Central memory CD8-positive, alpha-beta T cell (primary cell): ENCODE measurements around the gene TEAD2.

Experiments
- ATAC-seq: fragments of 150-1000 bp; cut with Tn5 transposase; replicated peaks from 2 replicates; pipeline ENCODE4 v1.10.0; 2022; ENCODE audit warnings: mild to moderate bottlenecking, moderate FRiP score, moderate number of reproducible peaks; ENCODE audit not compliant: poor library complexity, severe bottlenecking; ENCODE audit errors: extremely low read depth
- DNase-seq, 2 donors: peaks; one replicate each; pipeline ENCODE4 v3.0.0; 2021; ENCODE audit warnings: low spot score in 2 of 2
- H3K27ac Mint-ChIP-seq: one replicate; pipeline ENCODE4 v1.8.0; 2022; ENCODE audit warnings: low read depth, mild to moderate bottlenecking, moderate library complexity, mixed read lengths
- H3K27me3 Mint-ChIP-seq: one replicate; pipeline ENCODE4 v1.8.0; 2022; ENCODE audit warnings: mixed read lengths
- H3K36me3 Mint-ChIP-seq: one replicate; pipeline ENCODE4 v1.8.0; 2022; ENCODE audit warnings: mild to moderate bottlenecking, moderate library complexity, mixed read lengths; ENCODE audit not compliant: insufficient read depth
- H3K4me1 Mint-ChIP-seq: one replicate; pipeline ENCODE4 v1.8.0; 2022; ENCODE audit warnings: mixed read lengths
- H3K4me3 Mint-ChIP-seq: one replicate; pipeline ENCODE4 v1.8.0; 2022; ENCODE audit warnings: mild to moderate bottlenecking, moderate library complexity, mixed read lengths
- H3K9me3 Mint-ChIP-seq: one replicate; pipeline ENCODE4 v1.8.0; 2022; ENCODE audit warnings: mixed read lengths

Gene TEAD2

DNA sequence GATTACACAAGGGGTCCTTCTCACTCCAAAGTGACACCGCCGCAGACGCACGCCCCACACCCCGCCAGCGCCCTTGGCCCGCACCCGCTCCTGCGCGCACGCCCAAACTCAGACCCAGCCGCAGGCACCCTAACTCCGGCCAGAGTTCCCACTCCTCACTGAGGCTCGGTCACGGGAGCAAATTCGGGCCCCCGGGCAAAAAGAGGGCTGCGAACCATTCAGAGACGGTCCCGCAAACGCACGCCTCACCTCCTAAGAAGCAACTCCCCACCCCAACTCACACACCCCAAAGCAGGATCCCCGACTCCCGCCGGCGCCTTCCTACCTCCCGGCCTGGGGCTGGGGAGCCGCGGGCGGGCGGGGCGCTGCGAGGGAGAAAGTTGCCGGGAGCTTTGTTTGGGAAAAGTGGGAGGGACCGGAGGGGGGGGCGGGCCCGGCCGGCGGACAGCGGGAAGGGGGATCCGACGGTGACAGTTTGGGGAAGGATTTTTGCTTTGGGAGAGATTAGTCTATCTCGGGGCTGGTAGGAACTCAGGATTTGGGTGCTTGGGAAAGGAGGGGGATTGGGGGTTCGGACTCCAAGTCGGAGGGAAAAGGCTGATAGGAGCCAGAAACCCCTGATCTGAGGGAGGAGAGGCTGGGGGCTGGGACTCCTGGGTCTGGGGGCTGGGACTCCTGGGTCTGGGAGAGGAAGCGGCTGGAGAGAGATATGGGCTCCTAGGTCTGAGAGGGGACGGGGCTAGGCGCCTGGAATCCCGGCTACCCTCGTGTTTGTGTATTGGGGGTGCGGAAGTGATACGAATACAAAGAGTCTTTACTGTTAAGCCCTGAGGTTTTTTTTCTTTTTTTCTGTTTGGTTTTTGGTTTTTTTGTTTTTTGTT, at the start of gene TEAD2:
Gene TEAD2 (minus strand): TSS at position 369 of the 881 bp plus-strand sequence. CDS start 2,341 bp downstream, outside the sequence.
- ATAC-seq (no peak), DNase-seq (no peak)
- peaks cover 6% of the 10 kb centered on the region for H3K4me1 Mint-ChIP-seq
- no peaks in the 10 kb centered on the region for H3K9me3 Mint-ChIP-seq
- peaks cover 3% of the 10 kb centered on the region for H3K27me3 Mint-ChIP-seq
- peak within 1 kb of the TSS; percentile 46 for H3K27ac Mint-ChIP-seq
- peaks cover 2% of the 10 kb centered on the region for H3K36me3 Mint-ChIP-seq
- H3K4me3 Mint-ChIP-seq: no peak within 1 kb of the TSS

DNA sequence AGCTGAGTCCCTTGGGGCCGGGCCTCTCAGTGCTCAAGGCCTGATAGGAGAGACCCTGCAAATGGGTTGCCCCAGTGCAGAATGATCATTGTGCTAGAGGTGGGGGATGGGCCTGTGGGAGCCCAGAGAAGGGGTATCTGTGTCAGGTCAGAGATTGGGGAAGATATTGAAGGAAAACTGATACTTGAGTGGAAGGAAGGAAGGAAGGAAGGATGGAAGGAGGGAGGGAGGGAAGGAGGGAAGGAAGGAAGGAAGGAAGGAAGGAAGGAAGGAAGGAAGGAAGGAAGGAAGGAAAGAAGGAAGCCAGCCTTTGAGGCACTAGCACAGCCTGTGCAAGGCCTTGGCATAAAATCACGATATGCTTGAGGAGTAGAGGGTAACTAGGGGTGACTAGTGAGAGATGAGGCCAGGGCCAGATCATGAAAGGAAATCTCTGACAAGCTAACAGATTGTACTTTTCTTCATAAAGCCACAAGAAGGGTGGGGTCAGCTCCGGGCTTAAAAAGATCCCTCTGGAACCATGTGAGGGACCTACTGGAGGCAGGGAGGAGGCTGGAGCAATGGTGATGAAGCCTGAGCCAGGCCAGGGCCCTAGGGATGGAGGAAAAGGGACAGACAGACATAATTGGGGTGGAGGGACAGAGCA, 49.6 kb upstream of the TEAD2 start:
- Mint-ChIP-seq H3K27ac (peak overlapping the region; percentile 68), H3K4me3 (no peak overlapping the region), H3K4me1 (peaks cover 36% of the 10 kb centered on the region)

GRCh38 chr19:49409441-49410029, 47.3 kb upstream of the TEAD2 start:
- peaks cover 36% of the 10 kb centered on the region for H3K4me1 Mint-ChIP-seq

More for the DNA sequence above, 49.6 kb upstream of the TEAD2 start:
- Mint-ChIP-seq H3K36me3 (peaks cover 2% of the 10 kb centered on the region), H3K27me3 (peaks cover 16% of the 10 kb centered on the region), H3K9me3 (no peaks in the 10 kb centered on the region)
- DNase-seq (no peak), ATAC-seq (no peak)

GRCh38 chr19:49408816-49409440, 46.7 kb upstream of the TEAD2 start:
- Mint-ChIP-seq H3K4me1 (peaks cover 36% of the 10 kb centered on the region), H3K4me3 (peak overlapping the region; percentile 35), H3K9me3 (no peaks in the 10 kb centered on the region), H3K36me3 (peaks cover 2% of the 10 kb centered on the region), H3K27ac (peak overlapping the region; percentile 52), H3K27me3 (no peaks in the 10 kb centered on the region)
- ATAC-seq: no peak
- no peak for DNase-seq

More at GRCh38 chr19:49409441-49410029, 47.3 kb upstream of the TEAD2 start:
- ATAC-seq: peak; percentile 52
- peak overlapping the region; percentile 52 for H3K27ac Mint-ChIP-seq
- peaks cover 2% of the 10 kb centered on the region for H3K36me3 Mint-ChIP-seq
- no peak for DNase-seq
- peak overlapping the region; percentile 35 for H3K4me3 Mint-ChIP-seq
- H3K27me3 Mint-ChIP-seq: no peaks in the 10 kb centered on the region
- no peaks in the 10 kb centered on the region for H3K9me3 Mint-ChIP-seq

- peaks cover 36% of the 10 kb centered on the region for H3K4me1 Mint-ChIP-seq
- H3K27me3 Mint-ChIP-seq: no peaks in the 10 kb centered on the region
- ATAC-seq: no peak
- no peak overlapping the region for H3K27ac Mint-ChIP-seq
- H3K4me3 Mint-ChIP-seq: no peak overlapping the region
- H3K9me3 Mint-ChIP-seq: no peaks in the 10 kb centered on the region
- peaks cover 2% of the 10 kb centered on the region for H3K36me3 Mint-ChIP-seq
- no peak for DNase-seq
Observed at GRCh38 chr19:49407482-49408015, 45.3 kb upstream of the TEAD2 start.

GRCh38 chr19:49407079-49407478, 44.9 kb upstream of the TEAD2 start:
- no peaks in the 10 kb centered on the region for H3K27me3 Mint-ChIP-seq

GRCh38 chr19:49403404-49404187, 41.4 kb upstream of the TEAD2 start:
- Mint-ChIP-seq H3K27me3 (no peaks in the 10 kb centered on the region), H3K4me3 (no peak overlapping the region), H3K4me1 (peaks cover 12% of the 10 kb centered on the region), H3K36me3 (peaks cover 3% of the 10 kb centered on the region), H3K9me3 (no peaks in the 10 kb centered on the region), H3K27ac (no peak overlapping the region)
- ATAC-seq (no peak), DNase-seq (no peak)

More at GRCh38 chr19:49407079-49407478, 44.9 kb upstream of the TEAD2 start:
- Mint-ChIP-seq H3K4me3 (no peak overlapping the region), H3K36me3 (peaks cover 2% of the 10 kb centered on the region), H3K4me1 (peaks cover 36% of the 10 kb centered on the region), H3K27ac (no peak overlapping the region), H3K9me3 (no peaks in the 10 kb centered on the region)
- ATAC-seq: no peak
- DNase-seq: no peak

GRCh38 chr19:49400029-49400428, 37.8 kb upstream of the TEAD2 start:
- no peaks in the 10 kb centered on the region for H3K27me3 Mint-ChIP-seq
- DNase-seq (no peak), ATAC-seq (no peak)
- H3K9me3 Mint-ChIP-seq: no peaks in the 10 kb centered on the region
- H3K36me3 Mint-ChIP-seq: peaks cover 1% of the 10 kb centered on the region
- H3K27ac Mint-ChIP-seq: no peak overlapping the region
- no peak overlapping the region for H3K4me3 Mint-ChIP-seq
- H3K4me1 Mint-ChIP-seq: no peaks in the 10 kb centered on the region

- Mint-ChIP-seq H3K4me3 (no peak overlapping the region), H3K27me3 (no peaks in the 10 kb centered on the region), H3K27ac (no peak overlapping the region), H3K36me3 (peaks cover 1% of the 10 kb centered on the region), H3K4me1 (no peaks in the 10 kb centered on the region), H3K9me3 (no peaks in the 10 kb centered on the region)
- DNase-seq: no peak
- no peak for ATAC-seq
Observed at GRCh38 chr19:49398931-49399330, 36.7 kb upstream of the TEAD2 start.

- no peaks in the 10 kb centered on the region for H3K27me3 Mint-ChIP-seq
- no peaks in the 10 kb centered on the region for H3K9me3 Mint-ChIP-seq
- H3K4me3 Mint-ChIP-seq: no peak overlapping the region
- ATAC-seq: no peak
- no peak for DNase-seq
- no peak overlapping the region for H3K27ac Mint-ChIP-seq
- H3K4me1 Mint-ChIP-seq: no peaks in the 10 kb centered on the region
- peaks cover 1% of the 10 kb centered on the region for H3K36me3 Mint-ChIP-seq
Observed at GRCh38 chr19:49398001-49398615, 35.9 kb upstream of the TEAD2 start.

GRCh38 chr19:49396738-49397505, 34.7 kb upstream of the TEAD2 start:
- DNase-seq: no peak
- H3K9me3 Mint-ChIP-seq: no peaks in the 10 kb centered on the region
- no peak for ATAC-seq
- H3K27me3 Mint-ChIP-seq: no peaks in the 10 kb centered on the region
- H3K27ac Mint-ChIP-seq: peak overlapping the region; percentile 69
- no peak overlapping the region for H3K4me3 Mint-ChIP-seq
- H3K36me3 Mint-ChIP-seq: peaks cover 1% of the 10 kb centered on the region
- peaks cover 5% of the 10 kb centered on the region for H3K4me1 Mint-ChIP-seq
